A673 (cell line): ENCODE results near the gene CPNE1. TPM values are rescaled to one million over a fixed set of nuclear protein-coding genes. Genes with fewer than 3 reads are reported as not detected.

Experiments used
- BruUV-seq: library from RNA; stranded (reverse); fragments of 400-500 nt; replicated peaks from 2 replicates; lab custom pipeline; 2021; lab: Mats Ljungman, UMichigan
- CTCF ChIA-PET: fragments of 300-600 bp; sonication (Branson Sonifier 250); formaldehyde crosslinking; loops from one replicate; lab custom pipeline; 2022; ENCODE audit warnings: antibody characterized with exemption; lab: Charles Lee
- POLR2A ChIA-PET: fragments of 300-600 bp; sonication (Branson Sonifier 250); formaldehyde crosslinking; loops from one replicate; lab custom pipeline; 2022; ENCODE audit warnings: antibody characterized with exemption; ENCODE audit not compliant: low non-redundant PET; lab: Charles Lee
- DNase-seq: peaks from one replicate; pipeline ENCODE4 v3.0.0-alpha.2; 2015; ENCODE audit warnings: low spot score
- H3K27ac ChIP-seq: fragments of 200-600 bp; sonication (generic); 2 replicates; pipeline ENCODE4 v1.5.1; 2016; ENCODE audit warnings: mixed run types, low read depth, mild to moderate bottlenecking, mixed read lengths, antibody characterized with exemption, low read length; ENCODE audit not compliant: poor library complexity, severe bottlenecking
- H3K27me3 ChIP-seq: fragments of 200-600 bp; sonication (generic); replicated peaks from 2 replicates; pipeline ENCODE4 v1.6.1; 2017; ENCODE audit warnings: mixed run types, low read depth, mild to moderate bottlenecking, mixed read lengths, antibody characterized with exemption, low read length; ENCODE audit not compliant: insufficient read depth, poor library complexity
- H3K36me3 ChIP-seq: fragments of 200-600 bp; sonication (generic); 2 replicates; pipeline ENCODE4 v1.6.1; 2016; ENCODE audit warnings: mixed run types, mild to moderate bottlenecking, mixed read lengths, antibody characterized with exemption, low read length; ENCODE audit not compliant: insufficient read depth, poor library complexity, severe bottlenecking
- H3K4me1 ChIP-seq: fragments of 200-600 bp; sonication (generic); 2 replicates; pipeline ENCODE4 v1.6.1; 2017; ENCODE audit warnings: mixed run types, mild to moderate bottlenecking, mixed read lengths, antibody characterized with exemption, low read length; ENCODE audit not compliant: insufficient read depth, poor library complexity, severe bottlenecking
- H3K4me3 ChIP-seq: fragments of 200-600 bp; sonication (generic); 2 replicates; pipeline ENCODE4 v1.5.1; 2016; ENCODE audit warnings: low read depth, mixed run types, mild to moderate bottlenecking, mixed read lengths, low read length; ENCODE audit not compliant: poor library complexity, severe bottlenecking
- H3K9me3 ChIP-seq: fragments of 200-600 bp; sonication (generic); 2 replicates; pipeline ENCODE4 v1.6.1; 2016; ENCODE audit warnings: mixed run types, low read depth, mild to moderate bottlenecking, mixed read lengths, antibody characterized with exemption, low read length; ENCODE audit not compliant: poor library complexity, severe bottlenecking
- EZH2 ChIP-seq: fragments of 200-600 bp; sonication (generic); IDR thresholded peaks from 2 replicates; pipeline ENCODE4 v1.6.1; 2017; ENCODE audit warnings: borderline replicate concordance, low read depth, mild to moderate bottlenecking, mixed read lengths, antibody characterized with exemption, low read length; ENCODE audit not compliant: poor library complexity, severe bottlenecking
- intact Hi-C: fragments of 100-400 bp; cut with micrococcal nuclease; formaldehyde crosslinking; loops from one replicate; pipeline ENCODE4 v1.10.0; 2022; ENCODE audit not compliant: unreplicated experiment
- total RNA-seq: library from RNA; stranded (reverse); gene quantifications from 2 replicates; pipeline ENCODE4 v1.2.3, GENCODE V29; 2021
- TF ChIP-seq, protein P1 (sequence below): fragments of 300-800, 200-600 bp; sonication (generic); conservative IDR thresholded peaks from 2 replicates; pipeline ENCODE4 v1.5.1; 2017; ENCODE audit warnings: low read depth, mild to moderate bottlenecking, antibody characterized with exemption, low read length, moderate library complexity, mixed read lengths

CPNE1 gene
- total RNA-seq, 1 experiment from 2014 or later: 273 TPM

DNA sequence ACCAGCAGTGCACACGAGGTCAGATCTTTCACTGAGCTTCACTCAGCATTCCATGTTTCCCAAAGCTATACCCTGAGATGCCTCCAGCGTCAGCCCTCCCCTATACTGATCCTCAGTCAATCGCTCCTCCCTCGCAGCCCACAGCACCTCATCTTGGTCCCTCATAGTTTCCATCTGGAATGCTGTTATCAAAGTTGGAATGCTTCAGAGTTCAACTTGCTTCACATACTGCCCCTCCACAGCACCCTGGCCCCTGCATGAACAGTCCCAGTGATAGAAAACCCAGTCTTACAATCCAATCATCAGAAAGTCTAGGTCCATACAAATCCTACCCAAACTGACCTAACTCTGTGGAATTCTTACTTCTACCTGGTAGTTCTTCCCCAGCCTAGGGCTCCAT lies 29.0 kb downstream of the CPNE1 start:
- Histone ChIP-seq H3K27ac (no peak overlapping the region), H3K27me3 (no peaks in the 10 kb centered on the region), H3K9me3 (no peaks in the 10 kb centered on the region), H3K36me3 (peaks cover 20% of the 10 kb centered on the region), H3K4me1 (peaks cover 4% of the 10 kb centered on the region), H3K4me3 (no peak overlapping the region)
- ChIA-PET CTCF (no interaction called here), POLR2A (no interaction called here)
- no peak for TF ChIP-seq EZH2
- TF ChIP-seq, protein P1, sequence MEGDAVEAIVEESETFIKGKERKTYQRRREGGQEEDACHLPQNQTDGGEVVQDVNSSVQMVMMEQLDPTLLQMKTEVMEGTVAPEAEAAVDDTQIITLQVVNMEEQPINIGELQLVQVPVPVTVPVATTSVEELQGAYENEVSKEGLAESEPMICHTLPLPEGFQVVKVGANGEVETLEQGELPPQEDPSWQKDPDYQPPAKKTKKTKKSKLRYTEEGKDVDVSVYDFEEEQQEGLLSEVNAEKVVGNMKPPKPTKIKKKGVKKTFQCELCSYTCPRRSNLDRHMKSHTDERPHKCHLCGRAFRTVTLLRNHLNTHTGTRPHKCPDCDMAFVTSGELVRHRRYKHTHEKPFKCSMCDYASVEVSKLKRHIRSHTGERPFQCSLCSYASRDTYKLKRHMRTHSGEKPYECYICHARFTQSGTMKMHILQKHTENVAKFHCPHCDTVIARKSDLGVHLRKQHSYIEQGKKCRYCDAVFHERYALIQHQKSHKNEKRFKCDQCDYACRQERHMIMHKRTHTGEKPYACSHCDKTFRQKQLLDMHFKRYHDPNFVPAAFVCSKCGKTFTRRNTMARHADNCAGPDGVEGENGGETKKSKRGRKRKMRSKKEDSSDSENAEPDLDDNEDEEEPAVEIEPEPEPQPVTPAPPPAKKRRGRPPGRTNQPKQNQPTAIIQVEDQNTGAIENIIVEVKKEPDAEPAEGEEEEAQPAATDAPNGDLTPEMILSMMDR: no peak
- no TSS peak for BruUV-seq
- intact Hi-C loops: no loop called here
- no peak for DNase-seq

DNA sequence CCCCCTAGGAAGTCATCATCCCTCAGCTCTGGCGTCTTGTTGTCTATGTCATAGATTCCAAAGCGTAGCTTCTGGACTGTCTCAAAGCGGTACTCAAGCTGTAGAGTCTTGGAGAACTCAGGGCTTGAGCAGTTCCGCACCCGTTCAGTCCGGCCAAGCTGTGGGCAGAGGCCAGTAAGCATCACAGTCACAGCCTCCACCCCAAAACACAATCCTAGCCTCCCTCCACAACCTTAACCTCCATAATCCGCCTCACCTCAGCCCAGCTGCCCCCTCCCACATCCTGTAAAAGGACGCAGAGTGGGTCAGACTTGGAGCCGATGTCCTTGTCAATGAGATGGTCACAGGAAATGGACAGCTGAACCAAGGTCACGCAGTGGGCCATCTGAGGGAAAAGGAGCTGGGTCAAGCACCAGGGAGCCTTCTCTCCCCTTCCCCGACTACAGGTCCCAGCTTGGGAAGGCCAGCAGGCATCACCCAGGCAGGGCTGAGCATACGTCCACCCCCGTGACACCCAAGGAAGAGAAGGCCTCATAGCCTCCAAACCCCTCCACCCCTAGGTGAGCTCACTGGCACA lies 32.1 kb downstream of the CPNE1 start:
- ChIA-PET POLR2A (no interaction called here), CTCF (no interaction called here)
- TF ChIP-seq, protein P1: no peak
- TF ChIP-seq EZH2: no peak
- no TSS peak for BruUV-seq
- no peak for DNase-seq
- H3K4me1 ChIP-seq: no peaks in the 10 kb centered on the region
- intact Hi-C loops: no loop called here
- no peaks in the 10 kb centered on the region for H3K27me3 ChIP-seq
- no peak overlapping the region for H3K4me3 ChIP-seq
- no peaks in the 10 kb centered on the region for H3K9me3 ChIP-seq
- no peak overlapping the region for H3K27ac ChIP-seq
- H3K36me3 ChIP-seq: peaks cover 37% of the 10 kb centered on the region

DNA sequence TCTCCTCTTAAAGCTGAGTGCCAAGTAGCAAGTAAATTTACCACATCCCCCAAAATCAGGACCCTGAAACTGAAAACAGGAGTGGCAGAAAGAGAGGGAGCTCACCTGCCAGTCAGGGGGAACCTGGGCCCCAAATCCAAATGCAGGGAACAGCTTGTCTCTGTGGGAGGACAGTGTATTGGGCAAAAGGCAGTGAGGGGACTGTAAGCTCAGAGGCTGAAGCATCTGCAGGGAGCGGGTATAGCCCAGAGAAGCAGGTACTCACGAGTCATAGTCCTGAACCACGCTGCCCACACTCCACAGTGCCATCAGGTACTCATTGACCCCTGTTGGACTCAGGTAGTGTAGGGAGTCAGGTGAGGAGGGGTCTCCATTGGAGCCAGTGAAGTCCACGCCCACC lies 34.1 kb downstream of the CPNE1 start:
- H3K4me1 ChIP-seq: no peaks in the 10 kb centered on the region
- no peaks in the 10 kb centered on the region for H3K9me3 ChIP-seq
- H3K4me3 ChIP-seq: no peak overlapping the region
- H3K27ac ChIP-seq: no peak overlapping the region
- TF ChIP-seq EZH2: no peak
- TF ChIP-seq, protein P1: no peak
- peaks cover 48% of the 10 kb centered on the region for H3K36me3 ChIP-seq
- ChIA-PET POLR2A (no interaction called here), CTCF (no interaction called here)
- no peaks in the 10 kb centered on the region for H3K27me3 ChIP-seq
- DNase-seq: no peak
- BruUV-seq: no TSS peak
- intact Hi-C loops: no loop called here
